ENCODE data around the gene ZNF559. TPM values are rescaled to one million over a fixed set of nuclear protein-coding genes. Genes with fewer than 3 reads are reported as not detected.

The ZNF559 gene
- total RNA-seq, 1 experiment from 2014 or later: 10.9 TPM

DNA sequence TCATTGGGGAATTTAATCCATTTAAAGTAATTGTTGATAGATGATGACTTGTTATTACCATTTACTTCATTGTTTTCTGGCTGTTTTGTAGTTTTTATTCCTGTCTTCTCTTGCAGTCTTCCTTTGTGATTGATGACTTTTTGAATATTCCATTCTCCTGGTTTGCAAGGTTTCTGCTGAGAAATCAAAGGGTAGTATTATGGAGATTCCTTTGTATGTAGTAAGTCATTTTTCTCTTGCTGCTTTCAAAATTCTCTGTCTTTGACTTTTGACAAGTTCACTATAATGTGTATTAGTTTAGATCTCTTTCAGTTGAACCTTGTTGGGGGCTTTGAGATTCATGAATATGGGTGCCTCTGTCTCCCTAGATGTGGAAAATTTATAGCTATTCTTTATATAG is 6.0 kb downstream of the ZNF559 start:
- Histone ChIP-seq H3K9me2 (ENCODE audit: insufficient read depth) (no peaks in the 10 kb centered on the region), H3K36me3 (ENCODE audit: control insufficient read depth in 1 of 2, insufficient read depth in 2 of 2, low read length in 2 of 2) (no peaks in the 10 kb centered on the region; a peak in 1 of 4 replicates), H3K9me3 (ENCODE audit: control insufficient read depth in 1 of 2, insufficient read depth in 1 of 2, low read depth in 1 of 2, low read length in 2 of 2) (peaks cover 15 to 52% of the 10 kb centered on the region in 2 experiments; a peak in 3 of 4 replicates), H3K79me2 (ENCODE audit: insufficient read depth, low read length) (peaks cover 9% of the 10 kb centered on the region), H4K20me1 (ENCODE audit: insufficient read depth) (no peaks in the 10 kb centered on the region), H3K4me3 (replicated peaks in 1 of 2; ENCODE audit: low read depth in 1 of 2, low read length in 2 of 2) (no peak overlapping the region), H2AFZ (ENCODE audit: low read depth, low read length, poor library complexity, severe bottlenecking) (no peak overlapping the region), H3K9ac (ENCODE audit: low read length) (no peak overlapping the region), H3K27me3 (ENCODE audit: insufficient read depth, low read length) (no peaks in the 10 kb centered on the region), H3K4me2 (ENCODE audit: low read length) (no peak overlapping the region), H3K4me1 (ENCODE audit: control insufficient read depth in 1 of 2, insufficient read depth in 2 of 2, low read length in 2 of 2) (peaks cover 0 to under 1% of the 10 kb centered on the region in 2 experiments; a peak in 1 of 4 replicates), H3K27ac (ENCODE audit: low read depth, low read length) (no peak overlapping the region)
- no peak for ATAC-seq
- ChIA-PET POLR2A (no interaction called here), RAD21 (ENCODE audit: low non-redundant PET in 1 of 2, low total read pairs in 2 of 2, uncharacterized antibody in 2 of 2, unreplicated experiment in 2 of 2) (no interaction called here), CTCF (no interaction called here)
- BruUV-seq (replicated peaks): no TSS peak
- intact Hi-C loops (cut with micrococcal nuclease): loop anchor here (10.0 kb wide), 2 partner anchors 255 to 345 kb away; partner anchors contain the start of genes ZNF121 and ZNF562
- TF ChIP-seq SIN3A (IDR thresholded peaks at IDR 0.05; ENCODE audit: low read depth): no peak
- no peak for TF ChIP-seq EGR1 (IDR thresholded peaks at IDR 0.05; ENCODE audit: low read depth)
- TF ChIP-seq CBX3 (IDR thresholded peaks at IDR 0.05; ENCODE audit: low read depth): 0 out of 2 replicates have a peak, but pooled peaks have one; percentile 37
- no peak for TF ChIP-seq ATF3 (IDR thresholded peaks at IDR 0.05)
- no peak for TF ChIP-seq JUND (IDR thresholded peaks at IDR 0.05)
- TF ChIP-seq, protein P1, sequence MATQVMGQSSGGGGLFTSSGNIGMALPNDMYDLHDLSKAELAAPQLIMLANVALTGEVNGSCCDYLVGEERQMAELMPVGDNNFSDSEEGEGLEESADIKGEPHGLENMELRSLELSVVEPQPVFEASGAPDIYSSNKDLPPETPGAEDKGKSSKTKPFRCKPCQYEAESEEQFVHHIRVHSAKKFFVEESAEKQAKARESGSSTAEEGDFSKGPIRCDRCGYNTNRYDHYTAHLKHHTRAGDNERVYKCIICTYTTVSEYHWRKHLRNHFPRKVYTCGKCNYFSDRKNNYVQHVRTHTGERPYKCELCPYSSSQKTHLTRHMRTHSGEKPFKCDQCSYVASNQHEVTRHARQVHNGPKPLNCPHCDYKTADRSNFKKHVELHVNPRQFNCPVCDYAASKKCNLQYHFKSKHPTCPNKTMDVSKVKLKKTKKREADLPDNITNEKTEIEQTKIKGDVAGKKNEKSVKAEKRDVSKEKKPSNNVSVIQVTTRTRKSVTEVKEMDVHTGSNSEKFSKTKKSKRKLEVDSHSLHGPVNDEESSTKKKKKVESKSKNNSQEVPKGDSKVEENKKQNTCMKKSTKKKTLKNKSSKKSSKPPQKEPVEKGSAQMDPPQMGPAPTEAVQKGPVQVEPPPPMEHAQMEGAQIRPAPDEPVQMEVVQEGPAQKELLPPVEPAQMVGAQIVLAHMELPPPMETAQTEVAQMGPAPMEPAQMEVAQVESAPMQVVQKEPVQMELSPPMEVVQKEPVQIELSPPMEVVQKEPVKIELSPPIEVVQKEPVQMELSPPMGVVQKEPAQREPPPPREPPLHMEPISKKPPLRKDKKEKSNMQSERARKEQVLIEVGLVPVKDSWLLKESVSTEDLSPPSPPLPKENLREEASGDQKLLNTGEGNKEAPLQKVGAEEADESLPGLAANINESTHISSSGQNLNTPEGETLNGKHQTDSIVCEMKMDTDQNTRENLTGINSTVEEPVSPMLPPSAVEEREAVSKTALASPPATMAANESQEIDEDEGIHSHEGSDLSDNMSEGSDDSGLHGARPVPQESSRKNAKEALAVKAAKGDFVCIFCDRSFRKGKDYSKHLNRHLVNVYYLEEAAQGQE (IDR thresholded peaks at IDR 0.05; ENCODE audit: low read depth): no peak
- TF ChIP-seq ZBTB33 (IDR thresholded peaks at IDR 0.05; ENCODE audit: extremely low read depth, insufficient replicate concordance, low read length): no peak
- DNase-seq (ENCODE audit: low read depth, low spot score): no peak
